ENCODE data around the gene C15orf62. TPM values are rescaled to one million over a fixed set of nuclear protein-coding genes. Genes with fewer than 3 reads are reported as not detected.

C15orf62 gene, protein sequence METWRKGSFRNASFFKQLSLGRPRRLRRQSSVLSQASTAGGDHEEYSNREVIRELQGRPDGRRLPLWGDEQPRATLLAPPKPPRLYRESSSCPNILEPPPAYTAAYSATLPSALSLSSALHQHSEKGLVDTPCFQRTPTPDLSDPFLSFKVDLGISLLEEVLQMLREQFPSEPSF
- under 1 TPM; 0.17 to 0.20 TPM for total RNA-seq
- 1 to 10 TPM; 2.8 to 6.0 TPM for polyA plus RNA-seq (ENCODE audit: insufficient read length in 2 of 2)
- long read RNA-seq, donor 1, partial matches to known transcripts = 0 of 4 reads
- long read RNA-seq, donor 1, other reads (novel, unspliced or antisense) = 0 of 4 reads
- long read RNA-seq, donor 2, partial matches to known transcripts = 0 of 1 reads
- long read RNA-seq, donor 2, other reads (novel, unspliced or antisense) = 0 of 1 reads
- long read RNA-seq, donor 3, partial matches to known transcripts = 0 of 8 reads
- long read RNA-seq, donor 3, other reads (novel, unspliced or antisense) = 6 of 8 reads
- long read RNA-seq, donor 4, partial matches to known transcripts = 0 of 4 reads
- long read RNA-seq, donor 4, other reads (novel, unspliced or antisense) = 0 of 4 reads

- peaks cover 81% of the 10 kb centered on the region for H3K36me3 ChIP-seq (ENCODE audit: control insufficient read depth, insufficient read depth, low read length)
- no peaks in the 10 kb centered on the region for H3K9me3 ChIP-seq (ENCODE audit: control insufficient read depth, insufficient read depth, low read length)
- peak in 2 of 6 donors; percentile 17 to 67 for DNase-seq (ENCODE audit: low read depth in 4 of 6, low spot score in 6 of 6)
- H3K4me3 ChIP-seq (ENCODE audit: low read depth, low read length) = no peak within 1 kb of the TSS
- peaks cover 47% of the 10 kb centered on the region for H3K4me1 ChIP-seq (ENCODE audit: control insufficient read depth, insufficient read depth, low read length)
- H3K27me3 ChIP-seq (ENCODE audit: control insufficient read depth, insufficient read depth, low read length) = no peaks in the 10 kb centered on the region
- WGBS (ENCODE audit: insufficient coverage) = 57% methylated on average over 24 of the region's 28 CpGs
- no peak within 1 kb of the TSS for H3K27ac ChIP-seq (ENCODE audit: low read depth, low read length)
Measured at GRCh38 chr15:40769274-40770146, at the start of gene C15orf62. TSS of gene C15orf62 (plus strand) at chr15:40769980. CDS start at chr15:40770496, 516 bp downstream.

DNA sequence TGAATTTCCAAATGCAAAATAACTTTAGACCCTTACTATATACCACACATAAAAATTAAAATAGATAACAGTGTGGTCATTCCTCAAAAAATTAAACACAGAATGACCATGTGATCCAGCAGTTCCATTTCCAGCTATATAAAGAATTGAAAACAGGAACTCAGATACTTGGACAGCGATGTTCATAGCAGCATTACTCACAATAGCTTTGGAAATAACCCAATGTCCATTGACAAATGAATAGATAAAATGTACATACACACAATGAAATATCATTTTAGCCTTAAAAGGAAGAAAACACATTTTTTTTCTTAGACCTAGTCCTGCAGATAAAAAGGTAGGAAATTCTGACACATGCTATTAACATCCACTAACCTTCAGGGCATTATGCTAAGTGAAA lies 48.1 kb upstream of the C15orf62 start:
- Histone ChIP-seq H3K27ac (ENCODE audit: low read depth, low read length) (no peak overlapping the region), H3K27me3 (ENCODE audit: control insufficient read depth, insufficient read depth, low read length) (no peaks in the 10 kb centered on the region), H3K4me3 (ENCODE audit: low read depth, low read length) (no peak overlapping the region), H3K4me1 (ENCODE audit: control insufficient read depth, insufficient read depth, low read length) (no peaks in the 10 kb centered on the region), H3K36me3 (ENCODE audit: control insufficient read depth, insufficient read depth, low read length) (no peaks in the 10 kb centered on the region), H3K9me3 (ENCODE audit: control insufficient read depth, insufficient read depth, low read length) (no peaks in the 10 kb centered on the region)
- WGBS (ENCODE audit: insufficient coverage) = no CpG with 5 or more reads among the region's 1 CpG
- DNase-seq (ENCODE audit: low read depth in 4 of 6, low spot score in 6 of 6) = no peak

- 100% methylated on average over 1 of the region's 4 CpGs for WGBS (ENCODE audit: insufficient coverage)
- DNase-seq (ENCODE audit: low read depth in 4 of 6, low spot score in 6 of 6) = no peak
Measured at GRCh38 chr15:40722354-40722753, 47.4 kb upstream of the C15orf62 start.

GRCh38 chr15:40722934-40723333 lies 46.8 kb upstream of the C15orf62 start:
- no peaks in the 10 kb centered on the region for H3K9me3 ChIP-seq (ENCODE audit: control insufficient read depth, insufficient read depth, low read length)
- H3K27me3 ChIP-seq (ENCODE audit: control insufficient read depth, insufficient read depth, low read length) = no peaks in the 10 kb centered on the region
- no peaks in the 10 kb centered on the region for H3K36me3 ChIP-seq (ENCODE audit: control insufficient read depth, insufficient read depth, low read length)
- WGBS (ENCODE audit: insufficient coverage) = no CpG with 5 or more reads among the region's 2 CpGs
- no peaks in the 10 kb centered on the region for H3K4me1 ChIP-seq (ENCODE audit: control insufficient read depth, insufficient read depth, low read length)
- DNase-seq (ENCODE audit: low read depth in 4 of 6, low spot score in 6 of 6) = no peak
- no peak overlapping the region for H3K27ac ChIP-seq (ENCODE audit: low read depth, low read length)
- H3K4me3 ChIP-seq (ENCODE audit: low read depth, low read length) = no peak overlapping the region

More at GRCh38 chr15:40722354-40722753, 47.4 kb upstream of the C15orf62 start:
- Histone ChIP-seq H3K36me3 (ENCODE audit: control insufficient read depth, insufficient read depth, low read length) (no peaks in the 10 kb centered on the region), H3K27me3 (ENCODE audit: control insufficient read depth, insufficient read depth, low read length) (no peaks in the 10 kb centered on the region), H3K4me3 (ENCODE audit: low read depth, low read length) (no peak overlapping the region), H3K27ac (ENCODE audit: low read depth, low read length) (no peak overlapping the region), H3K9me3 (ENCODE audit: control insufficient read depth, insufficient read depth, low read length) (no peaks in the 10 kb centered on the region), H3K4me1 (ENCODE audit: control insufficient read depth, insufficient read depth, low read length) (no peaks in the 10 kb centered on the region)

GRCh38 chr15:40723919-40724318 lies 45.9 kb upstream of the C15orf62 start:
- Histone ChIP-seq H3K4me3 (ENCODE audit: low read depth, low read length) (no peak overlapping the region), H3K36me3 (ENCODE audit: control insufficient read depth, insufficient read depth, low read length) (no peaks in the 10 kb centered on the region), H3K27ac (ENCODE audit: low read depth, low read length) (no peak overlapping the region), H3K27me3 (ENCODE audit: control insufficient read depth, insufficient read depth, low read length) (no peaks in the 10 kb centered on the region), H3K4me1 (ENCODE audit: control insufficient read depth, insufficient read depth, low read length) (no peaks in the 10 kb centered on the region), H3K9me3 (ENCODE audit: control insufficient read depth, insufficient read depth, low read length) (no peaks in the 10 kb centered on the region)
- DNase-seq (ENCODE audit: low read depth in 4 of 6, low spot score in 6 of 6) = no peak
- no CpG with 5 or more reads among the region's 2 CpGs for whole genome bisulfite sequencing (ENCODE audit: insufficient coverage)

GRCh38 chr15:40731034-40731433 lies 38.7 kb upstream of the C15orf62 start:
- WGBS (ENCODE audit: insufficient coverage) = 77% methylated on average over 3 of the region's 3 CpGs
- Histone ChIP-seq H3K27ac (ENCODE audit: low read depth, low read length) (no peak overlapping the region), H3K4me3 (ENCODE audit: low read depth, low read length) (no peak overlapping the region), H3K9me3 (ENCODE audit: control insufficient read depth, insufficient read depth, low read length) (no peaks in the 10 kb centered on the region), H3K4me1 (ENCODE audit: control insufficient read depth, insufficient read depth, low read length) (no peaks in the 10 kb centered on the region), H3K27me3 (ENCODE audit: control insufficient read depth, insufficient read depth, low read length) (no peaks in the 10 kb centered on the region), H3K36me3 (ENCODE audit: control insufficient read depth, insufficient read depth, low read length) (peaks cover 34% of the 10 kb centered on the region)
- peak in 1 of 6 donors; percentile 8 for DNase-seq (ENCODE audit: low read depth in 4 of 6, low spot score in 6 of 6)

GRCh38 chr15:40736575-40736974 lies 33.2 kb upstream of the C15orf62 start:
- WGBS (ENCODE audit: insufficient coverage) = no CpG with 5 or more reads among the region's 4 CpGs
- DNase-seq (ENCODE audit: low read depth in 4 of 6, low spot score in 6 of 6) = no peak
- H3K27me3 ChIP-seq (ENCODE audit: control insufficient read depth, insufficient read depth, low read length) = no peaks in the 10 kb centered on the region
- H3K36me3 ChIP-seq (ENCODE audit: control insufficient read depth, insufficient read depth, low read length) = peaks cover 66% of the 10 kb centered on the region
- no peaks in the 10 kb centered on the region for H3K9me3 ChIP-seq (ENCODE audit: control insufficient read depth, insufficient read depth, low read length)
- no peaks in the 10 kb centered on the region for H3K4me1 ChIP-seq (ENCODE audit: control insufficient read depth, insufficient read depth, low read length)
- no peak overlapping the region for H3K27ac ChIP-seq (ENCODE audit: low read depth, low read length)
- H3K4me3 ChIP-seq (ENCODE audit: low read depth, low read length) = no peak overlapping the region

- WGBS (ENCODE audit: insufficient coverage) = no CpG with 5 or more reads among the region's 3 CpGs
- Histone ChIP-seq H3K9me3 (ENCODE audit: control insufficient read depth, insufficient read depth, low read length) (no peaks in the 10 kb centered on the region), H3K36me3 (ENCODE audit: control insufficient read depth, insufficient read depth, low read length) (peaks cover 68% of the 10 kb centered on the region), H3K4me1 (ENCODE audit: control insufficient read depth, insufficient read depth, low read length) (no peaks in the 10 kb centered on the region), H3K27ac (ENCODE audit: low read depth, low read length) (no peak overlapping the region), H3K4me3 (ENCODE audit: low read depth, low read length) (no peak overlapping the region), H3K27me3 (ENCODE audit: control insufficient read depth, insufficient read depth, low read length) (no peaks in the 10 kb centered on the region)
- no peak for DNase-seq (ENCODE audit: low read depth in 4 of 6, low spot score in 6 of 6)
Measured at GRCh38 chr15:40737048-40737447, 32.7 kb upstream of the C15orf62 start.

DNA sequence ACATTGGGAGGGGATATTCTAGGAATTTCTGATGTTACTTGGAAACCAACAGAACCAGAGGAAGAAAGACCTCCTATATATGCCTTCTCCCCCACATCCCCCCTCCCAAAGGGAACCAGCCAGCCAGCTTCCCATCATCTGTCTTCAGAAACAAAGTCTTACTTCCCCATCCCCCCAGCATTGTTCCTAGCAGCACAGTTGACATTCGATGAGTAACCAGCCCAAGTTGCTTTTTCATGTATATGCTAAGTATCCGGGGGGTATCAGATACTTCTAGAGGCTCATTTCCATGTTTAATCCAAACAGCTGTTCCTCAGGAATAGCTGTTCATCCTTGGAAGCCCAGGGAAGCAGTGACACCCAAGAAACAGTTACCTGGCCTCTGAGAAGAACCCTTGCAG lies 30.7 kb upstream of the C15orf62 start:
- peaks cover 69% of the 10 kb centered on the region for H3K36me3 ChIP-seq (ENCODE audit: control insufficient read depth, insufficient read depth, low read length)
- no peak overlapping the region for H3K27ac ChIP-seq (ENCODE audit: low read depth, low read length)
- no peak for DNase-seq (ENCODE audit: low read depth in 4 of 6, low spot score in 6 of 6)
- no peaks in the 10 kb centered on the region for H3K9me3 ChIP-seq (ENCODE audit: control insufficient read depth, insufficient read depth, low read length)
- H3K27me3 ChIP-seq (ENCODE audit: control insufficient read depth, insufficient read depth, low read length) = no peaks in the 10 kb centered on the region
- no peak overlapping the region for H3K4me3 ChIP-seq (ENCODE audit: low read depth, low read length)
- H3K4me1 ChIP-seq (ENCODE audit: control insufficient read depth, insufficient read depth, low read length) = no peaks in the 10 kb centered on the region
- no CpG with 5 or more reads among the region's 2 CpGs for WGBS (ENCODE audit: insufficient coverage)

Measured in spinal cord (tissue), 10 donors.